Peyer's patch (tissue), 4 donors: ENCODE data around the gene LYSMD4.

ENCODE experiments used
- CTCF ChIP-seq, 6 experiments: fragments of 450-650 bp in 4 of 6; fragments of 200-600 bp in 2 of 6; sonication (generic) in 1 of 6; IDR thresholded peaks; one replicate each; pipeline ENCODE4 v1.5.1; 2017 to 2019; ENCODE audit warnings: antibody characterized with exemption in 6 of 6, mild to moderate bottlenecking in 3 of 6, moderate library complexity in 1 of 6
- POLR2A ChIP-seq, 2 donors: fragments of 450-650 bp; IDR thresholded peaks; one replicate each; pipeline ENCODE4 v1.5.1; 2017; ENCODE audit warnings: antibody characterized with exemption in 2 of 2, mild to moderate bottlenecking in 2 of 2, moderate library complexity in 2 of 2

GRCh38 chr15:99741835-99742234 is 8.6 kb upstream of the LYSMD4 start:
- TF ChIP-seq CTCF (IDR thresholded peaks at IDR 0.05) = no peak
- TF ChIP-seq POLR2A (IDR thresholded peaks at IDR 0.05) = no peak
